ENCODE data around the gene SPRYD7. TPM values are rescaled to one million over a fixed set of nuclear protein-coding genes. Genes with fewer than 3 reads are reported as not detected.

SPRYD7 gene
- total and polyA plus RNA-seq, 8 donors, result 10.4 to 15.8 (median 13.5) TPM

DNA sequence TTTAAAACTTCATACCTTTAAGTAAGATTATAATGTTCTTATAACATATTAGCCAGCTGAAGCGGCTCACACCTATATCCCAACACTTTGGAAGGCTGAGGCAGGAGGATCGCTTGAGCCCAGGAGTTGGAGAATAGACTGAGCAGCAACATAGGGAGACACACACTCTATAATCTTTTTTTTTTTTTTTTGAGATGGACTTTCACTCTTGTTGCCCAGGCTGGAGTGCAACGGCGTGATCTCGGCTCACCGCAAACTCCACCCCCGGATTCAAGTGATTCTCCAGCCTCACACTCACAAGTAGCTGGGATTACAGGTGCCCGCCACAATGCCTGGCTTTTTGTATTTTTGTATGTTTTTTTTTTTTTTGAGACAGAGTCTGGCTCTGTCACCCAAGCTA, 37.3 kb downstream of the SPRYD7 start:
- Histone ChIP-seq H3K4me1 (no peaks in the 10 kb centered on the region), H3K27me3 (no peaks in the 10 kb centered on the region), H3K36me3 (no peaks in the 10 kb centered on the region), H3K27ac (no peak overlapping the region), H3K9me3 (no peaks in the 10 kb centered on the region), H3K4me3 (no peak overlapping the region)
- DNase-seq (no peak), ATAC-seq (peak; percentile 12)
- intact Hi-C loops (cut with DNase I), result no loop called here
- TF ChIP-seq, protein P1, sequence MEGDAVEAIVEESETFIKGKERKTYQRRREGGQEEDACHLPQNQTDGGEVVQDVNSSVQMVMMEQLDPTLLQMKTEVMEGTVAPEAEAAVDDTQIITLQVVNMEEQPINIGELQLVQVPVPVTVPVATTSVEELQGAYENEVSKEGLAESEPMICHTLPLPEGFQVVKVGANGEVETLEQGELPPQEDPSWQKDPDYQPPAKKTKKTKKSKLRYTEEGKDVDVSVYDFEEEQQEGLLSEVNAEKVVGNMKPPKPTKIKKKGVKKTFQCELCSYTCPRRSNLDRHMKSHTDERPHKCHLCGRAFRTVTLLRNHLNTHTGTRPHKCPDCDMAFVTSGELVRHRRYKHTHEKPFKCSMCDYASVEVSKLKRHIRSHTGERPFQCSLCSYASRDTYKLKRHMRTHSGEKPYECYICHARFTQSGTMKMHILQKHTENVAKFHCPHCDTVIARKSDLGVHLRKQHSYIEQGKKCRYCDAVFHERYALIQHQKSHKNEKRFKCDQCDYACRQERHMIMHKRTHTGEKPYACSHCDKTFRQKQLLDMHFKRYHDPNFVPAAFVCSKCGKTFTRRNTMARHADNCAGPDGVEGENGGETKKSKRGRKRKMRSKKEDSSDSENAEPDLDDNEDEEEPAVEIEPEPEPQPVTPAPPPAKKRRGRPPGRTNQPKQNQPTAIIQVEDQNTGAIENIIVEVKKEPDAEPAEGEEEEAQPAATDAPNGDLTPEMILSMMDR (IDR thresholded peaks at IDR 0.05), result no peak

DNA sequence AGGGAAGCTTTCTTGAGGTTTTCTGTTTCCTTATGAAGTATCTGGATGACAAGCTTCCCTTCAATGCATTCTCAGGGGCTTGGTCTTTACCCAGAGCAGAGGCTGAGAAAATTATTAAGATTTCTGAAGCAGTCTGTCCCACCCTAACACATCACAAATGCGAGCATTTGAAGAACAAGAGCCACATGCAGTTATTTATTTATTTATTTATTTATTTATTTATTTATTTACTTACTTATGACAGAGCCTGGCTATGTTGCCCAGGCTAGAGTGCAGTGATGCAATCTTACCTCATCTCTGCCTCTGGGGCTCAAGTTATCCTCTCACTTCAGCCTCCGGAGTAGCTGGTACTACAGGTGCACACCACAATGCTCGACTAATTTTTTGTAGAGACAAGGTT, 38.4 kb downstream of the SPRYD7 start:
- Histone ChIP-seq H3K4me1 (no peaks in the 10 kb centered on the region), H3K4me3 (no peak overlapping the region)

DNA sequence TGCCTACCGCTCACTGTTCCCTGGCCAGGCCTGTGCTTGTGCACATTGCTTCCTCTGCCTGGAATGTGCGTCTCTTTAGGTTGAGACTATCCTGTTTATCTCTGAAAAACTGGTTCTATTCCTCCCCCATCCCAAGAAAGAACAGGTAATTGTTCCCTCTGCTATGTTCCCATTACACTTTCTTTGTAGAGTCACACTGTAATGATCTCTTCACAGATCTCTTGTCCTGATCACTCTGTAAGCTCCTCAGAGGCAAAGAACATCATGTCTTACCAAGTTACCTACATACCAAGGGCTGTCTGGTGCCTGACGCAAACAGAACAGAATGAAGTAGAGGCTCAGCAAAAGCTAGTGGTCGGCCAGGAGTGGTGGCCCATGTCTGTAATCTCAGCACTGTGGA, 40.3 kb downstream of the SPRYD7 start:
- intact Hi-C loops (cut with DNase I), result no loop called here
- DNase-seq (no peak), ATAC-seq (no peak)
- Histone ChIP-seq H3K9me3 (no peaks in the 10 kb centered on the region), H3K36me3 (no peaks in the 10 kb centered on the region), H3K27me3 (no peaks in the 10 kb centered on the region), H3K4me3 (no peak overlapping the region), H3K27ac (no peak overlapping the region), H3K4me1 (no peaks in the 10 kb centered on the region)
- TF ChIP-seq, protein P1 (IDR thresholded peaks at IDR 0.05), result no peak

More for the DNA sequence above, 38.4 kb downstream of the SPRYD7 start:
- H3K27me3 ChIP-seq, result no peaks in the 10 kb centered on the region
- intact Hi-C loops (cut with DNase I), result no loop called here
- TF ChIP-seq, protein P1 (IDR thresholded peaks at IDR 0.05), result no peak
- no peak for DNase-seq
- no peaks in the 10 kb centered on the region for H3K36me3 ChIP-seq
- no peak for ATAC-seq
- no peak overlapping the region for H3K27ac ChIP-seq
- no peaks in the 10 kb centered on the region for H3K9me3 ChIP-seq

DNA sequence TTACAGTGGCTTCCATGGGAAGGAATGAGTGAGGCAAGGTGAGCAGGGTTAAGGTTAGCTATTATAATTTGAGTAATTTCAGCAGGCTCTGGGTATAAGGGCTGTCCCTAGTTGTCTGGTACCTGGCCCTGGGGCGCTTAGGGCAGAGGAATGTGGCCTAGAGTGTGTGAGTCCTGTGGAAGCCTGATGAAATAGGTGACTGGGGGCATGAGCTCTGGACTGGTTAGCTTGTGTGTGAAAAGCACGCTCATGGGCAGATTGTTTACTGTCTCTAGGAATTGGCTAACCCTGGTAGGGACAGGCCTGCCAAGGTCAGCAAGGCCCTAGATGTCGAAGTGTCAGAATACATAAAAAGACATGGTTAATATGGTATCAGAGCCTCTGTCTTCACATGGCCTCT, 42.5 kb downstream of the SPRYD7 start:
- Histone ChIP-seq H3K27ac (no peak overlapping the region), H3K4me3 (no peak overlapping the region), H3K9me3 (no peaks in the 10 kb centered on the region), H3K27me3 (no peaks in the 10 kb centered on the region), H3K4me1 (no peaks in the 10 kb centered on the region), H3K36me3 (no peaks in the 10 kb centered on the region)
- TF ChIP-seq, protein P1 (IDR thresholded peaks at IDR 0.05), result no peak
- no peak for DNase-seq
- intact Hi-C loops (cut with DNase I), result no loop called here
- no peak for ATAC-seq

DNA sequence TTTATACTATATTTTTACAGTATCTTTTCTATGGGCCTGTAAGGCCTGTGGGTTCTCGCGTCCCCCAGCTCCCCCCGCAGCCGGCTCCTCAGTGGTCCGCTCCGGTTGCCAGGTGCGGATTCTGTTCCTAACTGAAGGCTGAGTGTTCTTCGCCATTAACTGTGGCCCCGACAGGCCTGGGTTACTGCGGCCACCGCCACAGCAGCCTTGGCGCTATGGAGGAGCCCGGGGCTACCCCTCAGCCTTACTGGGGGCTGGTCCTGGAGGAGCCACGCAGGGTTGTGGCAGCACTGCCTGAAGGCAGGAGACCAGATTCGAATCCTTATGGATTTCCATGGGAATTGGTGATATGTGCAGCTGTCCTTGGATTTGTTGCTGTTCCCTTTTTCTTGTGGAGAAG, 45.8 kb downstream of the SPRYD7 start:
- no peak overlapping the region for H3K4me3 ChIP-seq
- intact Hi-C loops (cut with DNase I), result no loop called here
- H3K27ac ChIP-seq, result no peak overlapping the region
- no peak for DNase-seq
- TF ChIP-seq, protein P1 (IDR thresholded peaks at IDR 0.05), result no peak
- H3K27me3 ChIP-seq, result no peaks in the 10 kb centered on the region
- ATAC-seq, result no peak
- no peaks in the 10 kb centered on the region for H3K36me3 ChIP-seq
- H3K9me3 ChIP-seq, result peaks cover 0 to 4% of the 10 kb centered on the region in 2 donors
- no peaks in the 10 kb centered on the region for H3K4me1 ChIP-seq

Measured in left lung (tissue), 10 donors.